ENCODE results near the gene HMOX1. TPM values are rescaled to one million over a fixed set of nuclear protein-coding genes. Genes with fewer than 3 reads are reported as not detected.

The HMOX1 gene
- total and polyA plus RNA-seq, 2 of the 13 experiments (the other 11 are each of a cell fraction or from before 2014, with no cell fraction given) = 53.6 to 67.4 TPM

DNA sequence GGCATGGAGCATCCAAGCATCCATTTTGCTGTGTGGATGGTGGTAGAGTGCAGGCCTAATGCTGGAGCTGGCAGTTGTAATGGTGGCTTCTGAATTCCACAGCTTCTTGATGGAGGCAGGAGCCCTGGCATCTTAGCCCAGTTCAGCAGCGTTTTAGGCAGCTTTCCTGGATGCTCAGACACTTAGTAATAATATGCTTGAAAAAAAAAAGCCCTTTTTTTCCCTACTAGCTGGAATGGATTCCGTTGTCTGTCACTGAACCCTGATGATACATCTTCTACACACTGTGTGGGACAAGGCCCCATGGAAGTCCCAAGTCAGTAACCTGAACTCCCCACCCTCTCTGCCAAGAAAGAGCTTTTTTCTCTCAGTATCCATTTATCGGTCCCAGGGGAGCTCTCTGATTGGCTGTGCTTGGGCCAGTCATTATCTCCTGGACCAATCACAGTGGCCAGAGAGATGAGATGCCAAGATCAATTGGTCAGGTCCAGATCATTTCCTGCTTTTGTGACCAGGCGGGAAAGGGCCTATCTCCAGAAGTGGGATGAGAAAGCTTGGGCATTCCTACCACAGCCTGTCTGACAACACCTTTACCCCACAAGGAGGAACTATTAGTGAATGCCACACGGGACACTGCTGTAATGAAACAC is 53.3 kb downstream of the HMOX1 start:
- no peaks in the 10 kb centered on the region for H4K20me1 ChIP-seq (ENCODE audit: insufficient read depth, low read length)
- no peak overlapping the region for H2AFZ ChIP-seq (ENCODE audit: low read length)
- no peak overlapping the region for H3K4me3 ChIP-seq (replicated peaks in 1 of 3; ENCODE audit: insufficient read depth in 1 of 3, low read depth in 2 of 3, low read length in 3 of 3)
- no peaks in the 10 kb centered on the region for H3K79me2 ChIP-seq (ENCODE audit: insufficient read depth, low read length)
- ChIA-PET POLR2A (no interaction called here), CTCF (ENCODE audit: low intra/inter-chr PET ratio, low total read pairs) (no interaction called here)
- WGBS (ENCODE audit: low lambda C conversion rate) = 100% methylated on average over 4 of the region's 5 CpGs
- ATAC-seq (no peak), DNase-seq (ENCODE audit: low spot score) (no peak), FAIRE-seq (no peak)
- TF ChIP-seq REL (CRISPR knock-in tag; conservative IDR thresholded peaks at IDR 0.05) (no peak), ELF3 (CRISPR knock-in tag; IDR thresholded peaks at IDR 0.05) (no peak), ZNF546 (CRISPR knock-in tag; conservative IDR thresholded peaks at IDR 0.05) (no peak), HCFC1 (IDR thresholded peaks at IDR 0.05; ENCODE audit: low read depth, low read length) (no peak), PHF20 (CRISPR knock-in tag; IDR thresholded peaks at IDR 0.05) (no peak)
- TF ChIP-seq, protein P1, sequence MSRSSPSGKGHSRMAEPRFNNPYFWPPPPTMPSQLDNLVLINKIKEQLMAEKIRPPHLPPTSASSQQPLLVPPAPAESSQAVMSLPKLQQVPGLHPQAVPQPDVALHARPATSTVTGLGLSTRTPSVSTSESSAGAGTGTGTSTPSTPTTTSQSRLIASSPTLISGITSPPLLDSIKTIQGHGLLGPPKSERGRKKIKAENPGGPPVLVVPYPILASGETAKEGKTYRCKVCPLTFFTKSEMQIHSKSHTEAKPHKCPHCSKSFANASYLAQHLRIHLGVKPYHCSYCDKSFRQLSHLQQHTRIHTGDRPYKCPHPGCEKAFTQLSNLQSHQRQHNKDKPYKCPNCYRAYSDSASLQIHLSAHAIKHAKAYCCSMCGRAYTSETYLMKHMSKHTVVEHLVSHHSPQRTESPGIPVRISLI (CRISPR knock-in tag; IDR thresholded peaks at IDR 0.05; ENCODE audit: borderline replicate concordance) = no peak
- TF ChIP-seq, protein P2, sequence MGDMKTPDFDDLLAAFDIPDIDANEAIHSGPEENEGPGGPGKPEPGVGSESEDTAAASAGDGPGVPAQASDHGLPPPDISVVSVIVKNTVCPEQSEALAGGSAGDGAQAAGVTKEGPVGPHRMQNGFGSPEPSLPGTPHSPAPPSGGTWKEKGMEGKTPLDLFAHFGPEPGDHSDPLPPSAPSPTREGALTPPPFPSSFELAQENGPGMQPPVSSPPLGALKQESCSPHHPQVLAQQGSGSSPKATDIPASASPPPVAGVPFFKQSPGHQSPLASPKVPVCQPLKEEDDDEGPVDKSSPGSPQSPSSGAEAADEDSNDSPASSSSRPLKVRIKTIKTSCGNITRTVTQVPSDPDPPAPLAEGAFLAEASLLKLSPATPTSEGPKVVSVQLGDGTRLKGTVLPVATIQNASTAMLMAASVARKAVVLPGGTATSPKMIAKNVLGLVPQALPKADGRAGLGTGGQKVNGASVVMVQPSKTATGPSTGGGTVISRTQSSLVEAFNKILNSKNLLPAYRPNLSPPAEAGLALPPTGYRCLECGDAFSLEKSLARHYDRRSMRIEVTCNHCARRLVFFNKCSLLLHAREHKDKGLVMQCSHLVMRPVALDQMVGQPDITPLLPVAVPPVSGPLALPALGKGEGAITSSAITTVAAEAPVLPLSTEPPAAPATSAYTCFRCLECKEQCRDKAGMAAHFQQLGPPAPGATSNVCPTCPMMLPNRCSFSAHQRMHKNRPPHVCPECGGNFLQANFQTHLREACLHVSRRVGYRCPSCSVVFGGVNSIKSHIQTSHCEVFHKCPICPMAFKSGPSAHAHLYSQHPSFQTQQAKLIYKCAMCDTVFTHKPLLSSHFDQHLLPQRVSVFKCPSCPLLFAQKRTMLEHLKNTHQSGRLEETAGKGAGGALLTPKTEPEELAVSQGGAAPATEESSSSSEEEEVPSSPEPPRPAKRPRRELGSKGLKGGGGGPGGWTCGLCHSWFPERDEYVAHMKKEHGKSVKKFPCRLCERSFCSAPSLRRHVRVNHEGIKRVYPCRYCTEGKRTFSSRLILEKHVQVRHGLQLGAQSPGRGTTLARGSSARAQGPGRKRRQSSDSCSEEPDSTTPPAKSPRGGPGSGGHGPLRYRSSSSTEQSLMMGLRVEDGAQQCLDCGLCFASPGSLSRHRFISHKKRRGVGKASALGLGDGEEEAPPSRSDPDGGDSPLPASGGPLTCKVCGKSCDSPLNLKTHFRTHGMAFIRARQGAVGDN (CRISPR knock-in tag; IDR thresholded peaks at IDR 0.05) = no peak
- TF ChIP-seq, protein P3, sequence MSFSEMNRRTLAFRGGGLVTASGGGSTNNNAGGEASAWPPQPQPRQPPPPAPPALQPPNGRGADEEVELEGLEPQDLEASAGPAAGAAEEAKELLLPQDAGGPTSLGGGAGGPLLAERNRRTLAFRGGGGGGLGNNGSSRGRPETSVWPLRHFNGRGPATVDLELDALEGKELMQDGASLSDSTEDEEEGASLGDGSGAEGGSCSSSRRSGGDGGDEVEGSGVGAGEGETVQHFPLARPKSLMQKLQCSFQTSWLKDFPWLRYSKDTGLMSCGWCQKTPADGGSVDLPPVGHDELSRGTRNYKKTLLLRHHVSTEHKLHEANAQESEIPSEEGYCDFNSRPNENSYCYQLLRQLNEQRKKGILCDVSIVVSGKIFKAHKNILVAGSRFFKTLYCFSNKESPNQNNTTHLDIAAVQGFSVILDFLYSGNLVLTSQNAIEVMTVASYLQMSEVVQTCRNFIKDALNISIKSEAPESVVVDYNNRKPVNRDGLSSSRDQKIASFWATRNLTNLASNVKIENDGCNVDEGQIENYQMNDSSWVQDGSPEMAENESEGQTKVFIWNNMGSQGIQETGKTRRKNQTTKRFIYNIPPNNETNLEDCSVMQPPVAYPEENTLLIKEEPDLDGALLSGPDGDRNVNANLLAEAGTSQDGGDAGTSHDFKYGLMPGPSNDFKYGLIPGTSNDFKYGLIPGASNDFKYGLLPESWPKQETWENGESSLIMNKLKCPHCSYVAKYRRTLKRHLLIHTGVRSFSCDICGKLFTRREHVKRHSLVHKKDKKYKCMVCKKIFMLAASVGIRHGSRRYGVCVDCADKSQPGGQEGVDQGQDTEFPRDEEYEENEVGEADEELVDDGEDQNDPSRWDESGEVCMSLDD (CRISPR knock-in tag; IDR thresholded peaks at IDR 0.05; ENCODE audit: borderline replicate concordance) = no peak
- TF ChIP-seq, protein P4, sequence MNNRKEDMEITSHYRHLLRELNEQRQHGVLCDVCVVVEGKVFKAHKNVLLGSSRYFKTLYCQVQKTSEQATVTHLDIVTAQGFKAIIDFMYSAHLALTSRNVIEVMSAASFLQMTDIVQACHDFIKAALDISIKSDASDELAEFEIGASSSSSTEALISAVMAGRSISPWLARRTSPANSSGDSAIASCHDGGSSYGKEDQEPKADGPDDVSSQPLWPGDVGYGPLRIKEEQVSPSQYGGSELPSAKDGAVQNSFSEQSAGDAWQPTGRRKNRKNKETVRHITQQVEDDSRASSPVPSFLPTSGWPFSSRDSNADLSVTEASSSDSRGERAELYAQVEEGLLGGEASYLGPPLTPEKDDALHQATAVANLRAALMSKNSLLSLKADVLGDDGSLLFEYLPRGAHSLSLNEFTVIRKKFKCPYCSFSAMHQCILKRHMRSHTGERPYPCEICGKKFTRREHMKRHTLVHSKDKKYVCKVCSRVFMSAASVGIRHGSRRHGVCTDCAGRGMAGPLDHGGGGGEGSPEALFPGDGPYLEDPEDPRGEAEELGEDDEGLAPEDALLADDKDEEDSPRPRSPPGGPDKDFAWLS (CRISPR knock-in tag; IDR thresholded peaks at IDR 0.05; ENCODE audit: borderline replicate concordance) = no peak
- TF ChIP-seq, protein P5, sequence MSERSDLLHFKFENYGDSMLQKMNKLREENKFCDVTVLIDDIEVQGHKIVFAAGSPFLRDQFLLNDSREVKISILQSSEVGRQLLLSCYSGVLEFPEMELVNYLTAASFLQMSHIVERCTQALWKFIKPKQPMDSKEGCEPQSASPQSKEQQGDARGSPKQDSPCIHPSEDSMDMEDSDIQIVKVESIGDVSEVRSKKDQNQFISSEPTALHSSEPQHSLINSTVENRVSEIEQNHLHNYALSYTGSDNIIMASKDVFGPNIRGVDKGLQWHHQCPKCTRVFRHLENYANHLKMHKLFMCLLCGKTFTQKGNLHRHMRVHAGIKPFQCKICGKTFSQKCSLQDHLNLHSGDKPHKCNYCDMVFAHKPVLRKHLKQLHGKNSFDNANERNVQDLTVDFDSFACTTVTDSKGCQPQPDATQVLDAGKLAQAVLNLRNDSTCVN (CRISPR knock-in tag; IDR thresholded peaks at IDR 0.05; ENCODE audit: borderline replicate concordance) = no peak
- H3K9me3 ChIP-seq (ENCODE audit: low read length) = no peaks in the 10 kb centered on the region
- peaks cover 2 to 32% of the 10 kb centered on the region in 2 experiments; a peak in 4 of 5 replicates for H3K36me3 ChIP-seq (replicated peaks in 1 of 2; ENCODE audit: control insufficient read depth in 1 of 2, insufficient read depth in 2 of 2, low read length in 2 of 2)
- H3K27ac ChIP-seq (ENCODE audit: extremely low read length, insufficient read depth, low read length) = no peak overlapping the region
- H3K4me2 ChIP-seq (ENCODE audit: low read depth, low read length) = no peak overlapping the region
- no peaks in the 10 kb centered on the region for H3K27me3 ChIP-seq (ENCODE audit: control insufficient read depth in 1 of 2, insufficient read depth in 2 of 2, low read length in 2 of 2)
- BruUV-seq (replicated peaks) = no TSS peak
- no peak overlapping the region for H3K9ac ChIP-seq (ENCODE audit: insufficient read depth, low read depth, low read length)
- no peaks in the 10 kb centered on the region for H3K4me1 ChIP-seq (ENCODE audit: insufficient read depth, low read length)
- in situ Hi-C loops (cut with HindIII; ENCODE audit: extremely low pct_ligation_motif_present, low pct_unique_long_range_greater_than_20kb) = loop anchor here (5.0 to 25.0 kb wide), 2 partner anchors 148 to 303 kb away; no protein-coding TSS in a partner anchor
- intact Hi-C loops (cut with micrococcal nuclease; ENCODE audit: unreplicated experiment) = loop anchor here (5.0 kb wide), 1 partner anchor 188 kb away; no protein-coding TSS in a partner anchor
